Sigmoid colon (tissue), 7 donors: Measurements from ENCODE around the gene FEZ2. TPM values are rescaled to one million over a fixed set of nuclear protein-coding genes. Genes with fewer than 3 reads are reported as not detected.

Experiments
- DNase-seq: peaks from one replicate; pipeline ENCODE4 v3.0.0-alpha.2; 2019
- H3K27ac ChIP-seq, 4 donors: fragments of 200-600 bp; sonication (generic); one replicate each; pipeline ENCODE4 v1.5.1; 2016 to 2019; ENCODE audit warnings: mild to moderate bottlenecking in 1 of 4
- H3K27me3 ChIP-seq, 3 donors: fragments of 200-600 bp; sonication (generic); one replicate each; pipeline ENCODE4 v1.5.1; 2019; ENCODE audit warnings: mild to moderate bottlenecking in 1 of 3
- H3K36me3 ChIP-seq, 4 donors: fragments of 200-600 bp; sonication (generic); one replicate each; pipeline ENCODE4 v1.5.1; 2016 to 2019
- H3K4me1 ChIP-seq, 4 donors: fragments of 200-600 bp; sonication (generic); one replicate each; pipeline ENCODE4 v1.5.1; 2017 to 2019
- H3K4me3 ChIP-seq, 4 donors: fragments of 200-600 bp; sonication (generic); one replicate each; pipeline ENCODE4 v1.5.1; 2017 to 2019; ENCODE audit warnings: mild to moderate bottlenecking in 2 of 4, moderate library complexity in 1 of 4
- H3K9me3 ChIP-seq, 4 donors: fragments of 200-600 bp in 3 of 4; sonication (generic) in 3 of 4; one replicate each; pipeline versions ENCODE4 v1.5.1 to v1.6.1; 2013 to 2019
- EP300 ChIP-seq, 4 donors: sonication (generic); formaldehyde crosslinking; IDR thresholded peaks; one replicate each; pipeline ENCODE4 v1.6.1; 2017; ENCODE audit warnings: antibody characterized with exemption in 4 of 4
- POLR2A ChIP-seq, 2 donors: fragments of 450-650 bp; IDR thresholded peaks; one replicate each; pipeline ENCODE4 v1.6.1; 2016; ENCODE audit warnings: antibody characterized with exemption in 2 of 2, mild to moderate bottlenecking in 2 of 2, moderate library complexity in 2 of 2
- POLR2AphosphoS5 ChIP-seq, 4 donors: sonication (generic); formaldehyde crosslinking; IDR thresholded peaks; one replicate each; pipeline ENCODE4 v1.6.1; 2017; ENCODE audit warnings: antibody characterized with exemption in 4 of 4
- WGBS, 2 donors: extraction: QIAGEN DNeasy Blood & Tissue Kit; methylation state at CpG; one replicate each; pipeline ENCODE4 v1.1.7; 2013; 5-methylcytosine and 5-hydroxymethylcytosine counted together
- intact Hi-C: fragments of 100-400 bp; cut with DNase I; formaldehyde crosslinking; loops from one replicate; pipeline ENCODE4 v1.15.1; 2023
- polyA plus RNA-seq, 3 donors: library from polyadenylated mRNA; stranded (reverse); fragments of 200-250 nt; gene quantifications; one replicate each; pipeline ENCODE4 v1.2.3, GENCODE V29; 2013
- total RNA-seq, 4 donors: library from RNA; depleted of rRNA; stranded (reverse); fragments of >200 nt; gene quantifications; one replicate each; pipeline ENCODE4 v1.1.0, GENCODE V29; 2016
- TF ChIP-seq, protein P1 (sequence below), 4 experiments: fragments of 450-650 bp in 3 of 4; fragments of 200-600 bp in 1 of 4; IDR thresholded peaks; one replicate each; pipeline ENCODE4 v1.5.1; 2016 to 2019; ENCODE audit warnings: antibody characterized with exemption in 4 of 4, mild to moderate bottlenecking in 3 of 4, moderate library complexity in 2 of 4
- donor health status: healthy with polysubstance abuse.
- donor health status: Bipolar disorder and iron deficiency.
- donor health status: healthy.

The FEZ2 gene
- total and polyA plus RNA-seq, 7 donors: 25.9 to 53.9 (median 41.8) TPM

GRCh38 chr2:36562973-36563532, 34.9 kb downstream of the FEZ2 start:
- H3K9me3 ChIP-seq: no peaks in the 10 kb centered on the region
- H3K4me3 ChIP-seq: no peak overlapping the region
- intact Hi-C loops: no loop called here
- peaks cover 0 to 4% (median 0%) of the 10 kb centered on the region in 4 donors for H3K36me3 ChIP-seq
- H3K27ac ChIP-seq: peak overlapping the region in 1 of 4 donors; percentile 69
- peaks cover 0 to 14% (median 10%) of the 10 kb centered on the region in 4 donors for H3K4me1 ChIP-seq
- H3K27me3 ChIP-seq: no peaks in the 10 kb centered on the region
- WGBS, 2 donors: 78 to 86% methylated on average over 3 of the region's 3 CpGs
- DNase-seq: no peak
- TF ChIP-seq POLR2AphosphoS5 (IDR thresholded peaks at IDR 0.05) (no peak), POLR2A (IDR thresholded peaks at IDR 0.05) (no peak), EP300 (IDR thresholded peaks at IDR 0.05) (no peak)
- TF ChIP-seq, protein P1, sequence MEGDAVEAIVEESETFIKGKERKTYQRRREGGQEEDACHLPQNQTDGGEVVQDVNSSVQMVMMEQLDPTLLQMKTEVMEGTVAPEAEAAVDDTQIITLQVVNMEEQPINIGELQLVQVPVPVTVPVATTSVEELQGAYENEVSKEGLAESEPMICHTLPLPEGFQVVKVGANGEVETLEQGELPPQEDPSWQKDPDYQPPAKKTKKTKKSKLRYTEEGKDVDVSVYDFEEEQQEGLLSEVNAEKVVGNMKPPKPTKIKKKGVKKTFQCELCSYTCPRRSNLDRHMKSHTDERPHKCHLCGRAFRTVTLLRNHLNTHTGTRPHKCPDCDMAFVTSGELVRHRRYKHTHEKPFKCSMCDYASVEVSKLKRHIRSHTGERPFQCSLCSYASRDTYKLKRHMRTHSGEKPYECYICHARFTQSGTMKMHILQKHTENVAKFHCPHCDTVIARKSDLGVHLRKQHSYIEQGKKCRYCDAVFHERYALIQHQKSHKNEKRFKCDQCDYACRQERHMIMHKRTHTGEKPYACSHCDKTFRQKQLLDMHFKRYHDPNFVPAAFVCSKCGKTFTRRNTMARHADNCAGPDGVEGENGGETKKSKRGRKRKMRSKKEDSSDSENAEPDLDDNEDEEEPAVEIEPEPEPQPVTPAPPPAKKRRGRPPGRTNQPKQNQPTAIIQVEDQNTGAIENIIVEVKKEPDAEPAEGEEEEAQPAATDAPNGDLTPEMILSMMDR (IDR thresholded peaks at IDR 0.05): no peak

GRCh38 chr2:36562240-36562639, 35.7 kb downstream of the FEZ2 start:
- Histone ChIP-seq H3K27me3 (no peaks in the 10 kb centered on the region), H3K36me3 (peaks cover 0 to 4% (median 0%) of the 10 kb centered on the region in 4 donors), H3K4me3 (no peak overlapping the region), H3K4me1 (peaks cover 0 to 15% (median 10%) of the 10 kb centered on the region in 4 donors), H3K27ac (peak overlapping the region in 2 of 4 donors; percentile 50 to 69), H3K9me3 (no peaks in the 10 kb centered on the region)
- DNase-seq: no peak
- no peak for TF ChIP-seq POLR2A (IDR thresholded peaks at IDR 0.05)
- TF ChIP-seq, protein P1 (IDR thresholded peaks at IDR 0.05): no peak
- no peak for TF ChIP-seq EP300 (IDR thresholded peaks at IDR 0.05)
- TF ChIP-seq POLR2AphosphoS5 (IDR thresholded peaks at IDR 0.05): no peak
- WGBS, 2 donors: 95 to 96% methylated on average over 1 of the region's 1 CpG
- intact Hi-C loops: no loop called here

GRCh38 chr2:36561237-36561944, 36.6 kb downstream of the FEZ2 start:
- TF ChIP-seq POLR2AphosphoS5 (IDR thresholded peaks at IDR 0.05) (peak in 1 of 4 donors; percentile 44), POLR2A (IDR thresholded peaks at IDR 0.05) (no peak)
- no peaks in the 10 kb centered on the region for H3K27me3 ChIP-seq
- peaks cover 0 to 22% (median 14%) of the 10 kb centered on the region in 4 donors for H3K4me1 ChIP-seq
- H3K9me3 ChIP-seq: no peaks in the 10 kb centered on the region
- intact Hi-C loops: no loop called here
- H3K4me3 ChIP-seq: no peak overlapping the region
- H3K36me3 ChIP-seq: peaks cover 0 to 4% (median 0%) of the 10 kb centered on the region in 4 donors
- no peak for DNase-seq
- peak overlapping the region in 2 of 4 donors; percentile 50 to 69 for H3K27ac ChIP-seq
- WGBS, 2 donors: 54 to 73% methylated on average over 8 of the region's 8 CpGs

DNA sequence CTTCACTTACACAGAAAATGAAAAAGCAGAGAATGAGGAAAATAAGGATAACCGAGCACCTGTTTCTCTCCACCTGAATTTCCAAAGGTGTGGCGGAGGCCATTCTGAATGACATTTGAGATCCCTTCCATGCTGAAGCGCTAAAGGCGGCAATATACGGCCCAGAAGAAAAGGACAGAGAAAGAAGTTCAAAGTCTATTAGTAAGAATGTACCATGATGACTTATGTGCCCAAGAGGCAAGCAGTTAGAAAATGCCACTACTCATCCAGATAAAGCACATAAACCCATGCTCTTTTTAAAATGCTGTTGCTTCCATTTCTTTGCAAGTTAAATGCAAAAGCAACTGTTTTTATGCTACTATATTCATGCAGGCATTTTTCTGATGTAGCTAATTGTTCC, 37.2 kb downstream of the FEZ2 start:
- peak overlapping the region in 2 of 4 donors; percentile 50 to 69 for H3K27ac ChIP-seq
- intact Hi-C loops: no loop called here

More for the DNA sequence above, 37.2 kb downstream of the FEZ2 start:
- Histone ChIP-seq H3K4me1 (peaks cover 0 to 22% (median 14%) of the 10 kb centered on the region in 4 donors), H3K36me3 (peaks cover 0 to 4% (median 0%) of the 10 kb centered on the region in 4 donors), H3K9me3 (no peaks in the 10 kb centered on the region), H3K27me3 (no peaks in the 10 kb centered on the region), H3K4me3 (no peak overlapping the region)
- WGBS, 2 donors: 85 to 94% methylated on average over 5 of the region's 5 CpGs
- TF ChIP-seq POLR2A (IDR thresholded peaks at IDR 0.05) (no peak), EP300 (IDR thresholded peaks at IDR 0.05) (no peak), POLR2AphosphoS5 (IDR thresholded peaks at IDR 0.05) (no peak)
- TF ChIP-seq, protein P1 (IDR thresholded peaks at IDR 0.05): no peak
- no peak for DNase-seq
